Hepatic stellate cell (primary cell): ENCODE results near the gene GPR55.

Experiments
- DNase-seq: peaks from one replicate; pipeline ENCODE4 v3.0.0; 2011; ENCODE audit warnings: low spot score

The GPR55 gene

GRCh38 chr2:230879271-230879882 is 45.7 kb downstream of the GPR55 start:
- DNase-seq = no peak

DNA sequence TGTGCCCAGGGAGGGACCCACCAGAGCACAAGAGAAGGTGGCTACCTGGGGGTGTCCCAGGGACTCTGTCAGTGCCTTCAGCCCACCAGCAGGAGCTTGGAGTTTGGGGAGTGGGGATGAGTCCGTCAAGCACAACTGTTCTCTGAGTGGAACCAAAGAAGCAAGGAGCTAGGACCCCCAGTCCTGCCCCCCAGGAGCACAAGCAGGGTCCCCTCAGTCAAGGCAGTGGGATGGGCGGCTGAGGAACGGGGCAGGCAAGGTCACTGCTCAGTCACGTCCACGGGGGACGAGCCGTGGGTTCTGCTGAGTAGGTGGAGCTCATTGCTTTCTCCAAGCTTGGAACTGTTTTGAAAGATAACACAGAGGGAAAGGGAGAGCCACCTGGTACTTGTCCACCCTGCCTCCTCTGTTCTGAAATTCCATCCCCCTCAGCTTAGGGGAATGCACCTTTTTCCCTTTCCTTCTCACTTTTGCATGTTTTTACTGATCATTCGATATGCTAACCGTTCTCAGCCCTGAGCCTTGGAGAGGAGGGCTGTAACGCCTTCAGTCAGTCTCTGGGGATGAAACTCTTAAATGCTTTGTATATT is 46.3 kb downstream of the GPR55 start:
- no peak for DNase-seq

DNA sequence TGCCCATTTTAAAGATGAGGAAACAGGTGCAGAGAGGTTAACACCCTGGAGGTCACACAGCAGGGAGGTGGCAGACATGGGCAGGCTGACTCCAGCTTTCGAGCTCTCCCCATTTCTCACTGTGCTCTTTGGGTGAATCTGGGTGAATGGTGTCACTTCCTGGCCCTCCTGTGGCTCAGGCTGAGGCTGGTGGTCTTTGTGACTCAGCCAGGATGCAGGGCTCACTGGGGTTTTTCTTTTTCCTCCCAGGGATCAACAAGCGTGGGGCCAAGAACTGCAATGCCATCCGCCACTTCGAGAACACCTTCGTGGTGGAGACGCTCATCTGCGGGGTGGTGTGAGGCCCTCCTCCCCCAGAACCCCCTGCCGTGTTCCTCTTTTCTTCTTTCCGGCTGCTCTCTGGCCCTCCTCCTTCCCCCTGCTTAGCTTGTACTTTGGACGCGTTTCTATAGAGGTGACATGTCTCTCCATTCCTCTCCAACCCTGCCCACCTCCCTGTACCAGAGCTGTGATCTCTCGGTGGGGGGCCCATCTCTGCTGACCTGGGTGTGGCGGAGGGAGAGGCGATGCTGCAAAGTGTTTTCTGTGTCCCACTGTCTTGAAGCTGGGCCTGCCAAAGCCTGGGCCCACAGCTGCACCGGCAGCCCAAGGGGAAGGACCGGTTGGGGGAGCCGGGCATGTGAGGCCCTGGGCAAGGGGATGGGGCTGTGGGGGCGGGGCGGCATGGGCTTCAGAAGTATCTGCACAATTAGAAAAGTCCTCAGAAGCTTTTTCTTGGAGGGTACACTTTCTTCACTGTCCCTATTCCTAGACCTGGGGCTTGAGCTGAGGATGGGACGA is 47.1 kb downstream of the GPR55 start:
- no peak for DNase-seq

- no peak for DNase-seq
Observed at GRCh38 chr2:230877116-230877758, 47.8 kb downstream of the GPR55 start.

DNA sequence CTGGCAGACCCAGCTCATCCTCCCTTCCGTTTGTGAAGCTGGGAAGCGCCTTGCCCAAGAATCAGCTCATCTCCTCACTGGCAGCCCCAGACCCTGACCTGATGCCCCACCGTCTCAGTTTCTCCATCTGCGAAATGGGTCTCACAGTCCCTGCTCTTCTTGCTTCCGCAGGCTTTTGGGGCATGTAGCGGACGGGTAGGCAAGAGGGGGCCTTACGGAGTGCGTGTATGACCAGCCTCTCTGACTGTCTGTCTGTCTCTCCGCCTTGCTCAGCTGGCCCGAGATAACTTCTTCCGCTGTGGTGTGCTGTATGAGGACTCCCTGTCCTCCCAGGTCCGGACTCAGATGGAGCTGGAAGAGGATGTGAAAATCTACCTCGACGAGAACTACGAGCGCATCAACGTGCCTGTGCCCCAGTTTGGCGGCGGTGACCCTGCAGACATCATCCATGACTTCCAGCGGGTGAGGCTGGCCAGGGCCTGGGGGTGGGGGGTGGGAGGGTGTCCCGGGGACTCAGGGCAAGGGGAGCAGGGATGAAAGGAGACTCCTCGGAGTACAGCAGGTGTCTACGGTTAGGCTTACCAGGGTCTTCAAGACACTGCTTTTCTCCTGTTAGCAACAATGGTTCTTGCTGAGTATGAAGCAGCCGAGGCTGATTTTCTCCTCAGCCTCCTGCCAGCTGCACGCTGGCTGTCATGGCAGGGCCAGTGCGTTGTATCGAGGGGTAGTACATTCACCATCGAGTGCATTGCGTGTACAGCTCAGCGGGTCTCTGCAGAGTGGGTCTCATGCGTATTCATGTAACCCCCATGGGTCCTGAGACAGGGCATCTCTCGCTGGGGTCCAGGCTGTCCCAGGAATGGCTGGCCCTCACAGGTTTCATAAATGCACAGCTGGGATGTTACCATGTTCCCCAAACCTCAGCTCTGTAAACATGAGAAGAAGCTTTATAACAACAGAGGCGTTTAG is 49.4 kb downstream of the GPR55 start:
- no peak for DNase-seq

DNA sequence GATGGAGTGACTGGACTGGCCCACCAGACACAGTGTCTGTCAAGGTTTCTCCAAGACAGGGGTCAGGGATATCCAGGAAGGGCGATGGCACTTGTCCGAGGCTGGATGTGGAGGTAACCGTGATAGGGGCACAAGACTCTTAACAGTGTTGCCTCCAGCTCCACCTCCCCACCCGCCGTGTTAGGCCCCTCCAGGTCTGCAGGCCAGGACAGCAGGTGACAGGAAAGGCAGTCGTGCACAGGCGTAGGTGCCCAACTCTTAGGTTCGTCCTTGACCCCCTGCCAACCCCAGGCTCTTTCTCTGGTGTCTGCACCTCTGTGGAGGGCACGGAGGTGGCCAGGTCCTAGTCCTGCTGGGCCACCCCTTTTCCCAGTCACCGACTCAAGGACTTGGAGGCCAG is 50.2 kb downstream of the GPR55 start:
- no peak for DNase-seq

GRCh38 chr2:230874456-230874855 is 50.6 kb downstream of the GPR55 start:
- no peak for DNase-seq

DNA sequence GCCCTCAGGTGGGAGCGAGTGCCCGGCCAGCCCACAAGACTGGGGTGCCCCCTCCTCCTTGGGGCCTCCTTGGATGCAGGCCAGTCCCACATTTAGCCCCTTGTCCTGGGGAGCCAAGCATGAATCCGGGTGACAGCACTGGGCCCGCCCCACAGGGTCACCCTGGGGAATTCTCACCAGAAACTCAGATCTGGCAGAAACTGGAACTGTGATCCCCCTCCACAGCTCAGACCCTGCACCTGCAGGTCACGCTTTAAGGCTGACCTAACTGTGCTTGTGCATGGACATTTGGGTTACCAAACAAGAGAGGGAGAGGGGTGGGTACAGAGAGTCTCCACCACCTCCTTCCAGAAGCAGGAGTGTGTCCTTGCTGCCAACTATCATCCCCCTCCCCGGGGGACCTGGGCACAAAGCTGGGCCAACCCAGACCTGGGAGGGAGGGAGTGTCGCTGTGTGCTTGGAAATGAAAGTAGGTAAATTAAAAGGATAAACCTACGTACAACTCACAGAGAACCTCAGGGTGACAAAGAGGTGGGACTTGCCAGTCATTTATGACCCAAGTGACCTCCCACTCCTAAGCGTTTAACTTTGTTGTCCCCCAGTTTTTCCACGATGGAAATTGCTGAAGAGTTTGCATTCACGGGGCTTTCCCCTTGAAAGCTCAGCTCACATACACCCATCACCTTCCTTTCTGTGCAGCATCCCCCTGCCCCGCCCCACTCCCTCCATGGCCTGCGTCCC is 51.2 kb downstream of the GPR55 start:
- no peak for DNase-seq

GRCh38 chr2:230872968-230873660 is 51.9 kb downstream of the GPR55 start:
- no peak for DNase-seq

DNA sequence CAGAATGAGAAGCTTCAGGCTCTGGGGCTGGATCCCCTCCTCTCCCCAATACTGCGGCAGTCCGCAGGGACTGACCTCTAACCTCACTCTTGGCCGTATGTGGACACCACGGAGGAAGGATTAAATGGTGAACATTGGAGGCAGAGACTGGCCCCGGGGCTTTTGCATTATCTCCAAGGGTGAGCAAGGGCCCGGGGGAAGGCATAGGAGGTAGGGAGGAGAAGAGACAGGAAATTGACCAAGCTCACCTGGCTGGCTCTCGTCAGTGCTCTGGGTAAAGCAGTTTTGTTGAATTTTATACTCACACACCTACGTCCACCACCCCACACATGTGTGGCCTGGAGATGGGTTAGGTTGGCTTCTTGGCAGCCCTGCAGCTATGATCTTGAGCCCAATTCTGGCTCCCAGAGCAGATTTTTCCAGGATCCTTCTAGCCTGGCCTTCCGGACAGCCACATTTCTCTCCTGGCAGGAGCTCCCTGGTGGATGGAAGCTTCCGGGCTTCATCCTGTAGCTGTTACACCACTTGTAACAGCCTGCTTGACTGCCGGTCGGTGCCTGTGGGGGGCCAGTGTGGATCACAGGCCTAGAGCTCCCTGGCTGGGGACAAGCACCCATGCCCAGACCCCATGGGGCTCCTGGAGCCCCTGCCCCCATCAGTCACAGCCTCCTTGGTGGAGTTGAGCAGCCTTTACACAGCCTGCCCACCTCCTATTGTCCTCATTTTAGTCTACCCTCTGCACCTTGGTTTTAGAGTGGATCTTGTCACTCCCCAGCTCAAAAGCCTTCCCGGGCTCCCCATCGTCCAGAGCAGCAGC is 52.7 kb downstream of the GPR55 start:
- no peak for DNase-seq

DNA sequence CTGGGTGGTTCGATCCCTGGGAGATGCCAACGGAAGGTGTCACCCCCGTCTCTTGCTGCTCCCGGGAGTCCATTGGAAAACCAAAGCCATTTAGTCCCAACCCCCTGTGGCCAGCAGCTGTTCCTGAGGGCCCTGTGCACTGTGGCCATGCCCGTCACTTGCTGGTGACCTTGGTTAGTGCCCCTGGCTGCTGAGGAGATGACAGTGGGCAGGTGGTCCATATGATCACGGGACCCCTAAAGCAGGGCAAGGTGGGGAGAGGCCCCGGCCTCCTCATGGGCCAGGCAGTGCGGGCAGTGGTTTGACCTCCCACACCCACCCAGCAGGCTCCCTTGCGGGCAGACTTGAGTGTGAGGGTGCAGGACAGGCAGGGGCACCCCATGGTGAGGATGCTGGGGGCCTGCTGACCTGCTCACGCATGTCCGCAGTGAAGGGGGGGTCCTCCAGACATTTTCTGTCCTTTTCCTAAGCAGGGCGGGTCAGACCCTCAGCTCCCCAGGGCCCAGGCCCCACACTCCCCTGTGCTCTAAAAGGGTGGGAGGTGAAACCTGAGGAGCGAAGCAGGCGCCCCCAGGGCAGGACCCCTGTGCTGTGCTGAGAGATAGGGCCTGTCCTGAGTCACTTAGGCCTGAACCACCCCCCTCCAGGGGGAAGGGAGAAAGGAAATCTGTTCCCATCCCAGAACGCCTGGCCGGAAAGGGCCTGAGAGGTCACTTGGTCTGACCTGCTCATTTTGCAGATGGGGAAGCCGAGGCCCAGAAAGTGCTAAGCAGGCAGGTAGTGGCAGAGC is 53.5 kb downstream of the GPR55 start:
- no peak for DNase-seq

GRCh38 chr2:230870544-230871360 is 54.3 kb downstream of the GPR55 start:
- DNase-seq = no peak

- no peak for DNase-seq
Observed at GRCh38 chr2:230869914-230870543, 55.0 kb downstream of the GPR55 start.

GRCh38 chr2:230868947-230869913 is 55.8 kb downstream of the GPR55 start:
- no peak for DNase-seq

DNA sequence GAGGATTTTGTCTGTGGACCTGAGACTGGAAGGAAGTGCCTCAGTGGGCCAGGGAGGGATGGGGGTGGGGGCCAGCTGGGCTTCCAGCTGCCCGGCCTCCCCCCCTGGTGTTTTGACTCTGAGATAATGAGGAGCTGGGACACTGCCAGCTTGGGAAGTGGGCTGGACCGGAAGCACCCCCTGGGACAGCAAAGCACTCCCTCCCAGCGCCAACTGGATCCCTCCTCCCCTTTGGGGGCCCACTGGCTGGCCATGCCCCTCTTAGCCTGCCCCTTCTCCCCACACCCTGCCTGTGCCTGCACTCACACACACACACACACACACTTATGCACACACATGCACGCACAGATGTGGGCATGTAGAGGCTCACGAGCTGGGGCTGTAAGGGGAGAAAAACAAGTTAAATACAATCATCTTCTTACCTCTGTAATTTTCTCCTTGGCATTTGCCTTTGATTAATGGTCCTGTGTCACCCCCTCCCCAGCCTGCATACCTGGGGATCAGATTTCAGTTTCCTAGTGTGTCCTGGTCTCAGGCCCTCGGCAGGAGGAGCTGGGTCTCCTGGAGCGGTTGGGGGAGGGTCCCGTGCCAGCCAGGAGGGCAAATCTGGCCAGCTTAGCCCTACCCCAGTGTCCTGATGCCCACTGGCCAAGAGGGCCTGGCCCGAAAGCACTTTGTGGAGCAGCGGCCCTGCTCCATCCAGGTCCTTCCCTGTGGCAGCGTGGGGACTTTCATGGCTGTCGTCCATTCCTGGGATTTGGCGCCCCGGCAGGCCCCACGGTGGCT is 56.7 kb downstream of the GPR55 start:
- no peak for DNase-seq
